H1 (cell line): ENCODE measurements around the gene CNTD1. TPM values are rescaled to one million over a fixed set of nuclear protein-coding genes. Genes with fewer than 3 reads are reported as not detected.

Experiments used
- CTCF ChIA-PET: fragments of 300-600 bp; sonication (Branson Sonifier 250); formaldehyde crosslinking; loops from one replicate; lab custom pipeline; 2021; ENCODE audit not compliant: partially characterized antibody; lab: Charles Lee
- POLR2A ChIA-PET: fragments of 300-600 bp; sonication (Branson Sonifier 250); formaldehyde crosslinking; loops from one replicate; lab custom pipeline; 2021; ENCODE audit warnings: inconsistent platforms; ENCODE audit not compliant: partially characterized antibody; lab: Charles Lee
- DNase-seq, 2 experiments: peaks; one replicate each; pipeline versions ENCODE4 v3.0.0 to v3.0.0-alpha.2; 2010 to 2022; ENCODE audit warnings: low spot score in 2 of 2, low read depth in 1 of 2, mixed read lengths in 1 of 2
- FAIRE-seq: peaks from 2 replicates; lab custom pipeline; 2011; peaks lifted over from hg19 to GRCh38; lab: Jason Lieb, UNC
- H2AFZ ChIP-seq: 2 replicates; pipeline ENCODE4 v1.8.1; 2012; ENCODE audit warnings: low read length, inconsistent platforms
- H2AK5ac ChIP-seq: 2 replicates; pipeline ENCODE4 v1.6.1; 2013; ENCODE audit warnings: low read depth, low read length
- H2BK120ac ChIP-seq: replicated peaks from 2 replicates; pipeline ENCODE3; 2013; ENCODE audit warnings: low read depth, low read length, inconsistent platforms
- H2BK12ac ChIP-seq: 2 replicates; pipeline ENCODE4 v1.6.1; 2013; ENCODE audit warnings: low read depth, low read length
- H2BK15ac ChIP-seq: 2 replicates; pipeline ENCODE4 v1.6.1; 2013; ENCODE audit warnings: low read length
- H2BK20ac ChIP-seq: 2 replicates; pipeline ENCODE4 v1.6.1; 2013; ENCODE audit warnings: low read length
- H2BK5ac ChIP-seq: 2 replicates; pipeline ENCODE4 v1.6.1; 2013; ENCODE audit warnings: low read depth, low read length
- H3K14ac ChIP-seq: 2 replicates; pipeline ENCODE4 v1.6.1; 2013; ENCODE audit warnings: inconsistent platforms; ENCODE audit not compliant: insufficient read length
- H3K18ac ChIP-seq: 2 replicates; pipeline ENCODE4 v1.6.1; 2013; ENCODE audit warnings: low read length; ENCODE audit errors: extremely low read depth
- H3K23ac ChIP-seq: 2 replicates; pipeline ENCODE4 v1.6.1; 2013; ENCODE audit warnings: inconsistent platforms; ENCODE audit not compliant: insufficient read length
- H3K23me2 ChIP-seq: 2 replicates; pipeline ENCODE4 v1.6.1; 2013; ENCODE audit warnings: low read depth, low read length
- H3K27ac ChIP-seq: 2 replicates; pipeline ENCODE4 v1.6.1; 2011; ENCODE audit warnings: low read depth, low read length, inconsistent platforms
- H3K27me3 ChIP-seq, 4 experiments: replicated peaks in 1 of 4; 1 replicate in 1 of 4; 2 replicates in 3 of 4; pipeline versions ENCODE4 v1.6.1 to v1.8.1; 2011 to 2013; ENCODE audit warnings: low read length in 3 of 4, mild to moderate bottlenecking in 3 of 4, inconsistent platforms in 2 of 4, mixed read lengths in 2 of 4, moderate library complexity in 1 of 4; ENCODE audit not compliant: control insufficient read depth in 3 of 4, insufficient read depth in 3 of 4; ENCODE audit errors: extremely low read depth in 1 of 4
- H3K36me3 ChIP-seq, 4 experiments: 2 replicates each; pipeline versions ENCODE4 v1.6.1 to v1.8.1; 2011 to 2013; ENCODE audit warnings: mild to moderate bottlenecking in 4 of 4, low read length in 3 of 4, moderate library complexity in 2 of 4, control low read depth in 1 of 4, inconsistent platforms in 1 of 4; ENCODE audit not compliant: insufficient read depth in 4 of 4, control insufficient read depth in 2 of 4
- H3K4ac ChIP-seq: replicated peaks from 2 replicates; pipeline ENCODE3; 2013; ENCODE audit warnings: low read length, low read depth, mixed read lengths, inconsistent platforms; ENCODE audit not compliant: insufficient read length
- H3K4me1 ChIP-seq, 4 experiments: replicated peaks in 1 of 4; 1 replicate in 1 of 4; 2 replicates in 3 of 4; pipeline versions ENCODE4 v1.6.1 to v1.8.1; 2011 to 2013; ENCODE audit warnings: low read length in 3 of 4, inconsistent platforms in 2 of 4, mixed read lengths in 1 of 4; ENCODE audit not compliant: insufficient read depth in 4 of 4, control insufficient read depth in 3 of 4
- H3K4me2 ChIP-seq, 2 experiments: 2 replicates each; pipeline versions ENCODE4 v1.6.1 to v1.8.1; 2011 to 2013; ENCODE audit warnings: low read depth in 2 of 2, low read length in 2 of 2, control low read depth in 1 of 2, inconsistent platforms in 1 of 2, mild to moderate bottlenecking in 1 of 2; ENCODE audit not compliant: insufficient read depth in 1 of 2
- H3K4me3 ChIP-seq, 4 experiments: fragments of 200-600, 300-600 bp in 1 of 4; sonication (generic), shearing (Covaris generic), sonication (Bioruptor Twin) in 1 of 4; 2 replicates each; pipeline versions ENCODE4 v1.5.1 to v1.8.1; 2011 to 2016; ENCODE audit warnings: low read length in 4 of 4, low read depth in 3 of 4, control low read depth in 2 of 4, inconsistent platforms in 2 of 4, mild to moderate bottlenecking in 2 of 4, mixed read lengths in 1 of 4, moderate library complexity in 1 of 4; ENCODE audit not compliant: insufficient read depth in 2 of 4; ENCODE audit errors: extremely low read depth in 1 of 4
- H3K56ac ChIP-seq: replicated peaks from 2 replicates; pipeline ENCODE3; 2013; ENCODE audit warnings: low read depth, mild to moderate bottlenecking, mixed read lengths, low read length, inconsistent platforms; ENCODE audit not compliant: insufficient read length
- H3K79me1 ChIP-seq: 2 replicates; pipeline ENCODE4 v1.6.1; 2013; ENCODE audit warnings: low read depth, low read length, control low read depth
- H3K79me2 ChIP-seq, 2 experiments: 2 replicates each; pipeline versions ENCODE4 v1.6.1 to v1.8.1; 2012 to 2013; ENCODE audit warnings: low read length in 2 of 2, mild to moderate bottlenecking in 2 of 2, inconsistent platforms in 1 of 2; ENCODE audit not compliant: insufficient read depth in 2 of 2, control insufficient read depth in 1 of 2
- H3K9ac ChIP-seq, 4 experiments: replicated peaks in 1 of 4; 1 replicate in 1 of 4; 2 replicates in 3 of 4; pipeline versions ENCODE4 v1.6.1 to v1.8.1; 2011 to 2013; ENCODE audit warnings: low read depth in 3 of 4, low read length in 3 of 4, control low read depth in 2 of 4, mild to moderate bottlenecking in 2 of 4, moderate library complexity in 2 of 4, inconsistent platforms in 1 of 4; ENCODE audit errors: extremely low read depth in 1 of 4
- H3K9me3 ChIP-seq, 2 experiments: 2 replicates each; pipeline versions ENCODE4 v1.6.1 to v1.8.1; 2012 to 2013; ENCODE audit warnings: mild to moderate bottlenecking in 2 of 2, moderate library complexity in 2 of 2, control low read depth in 1 of 2, inconsistent platforms in 1 of 2, low read depth in 1 of 2, low read length in 1 of 2, mixed read lengths in 1 of 2; ENCODE audit not compliant: insufficient read depth in 2 of 2
- H4K20me1 ChIP-seq, 2 experiments: replicated peaks in 1 of 2; 2 replicates each; pipeline versions ENCODE3 to v1.8.1; 2011 to 2013; ENCODE audit warnings: inconsistent platforms in 2 of 2, low read length in 2 of 2, mild to moderate bottlenecking in 1 of 2; ENCODE audit not compliant: insufficient read depth in 2 of 2, control insufficient read depth in 1 of 2
- H4K5ac ChIP-seq: 2 replicates; pipeline ENCODE4 v1.6.1; 2013; ENCODE audit warnings: low read length, low read depth, mixed read lengths, inconsistent platforms; ENCODE audit not compliant: insufficient read length
- H4K8ac ChIP-seq: 2 replicates; pipeline ENCODE4 v1.8.0; 2013; ENCODE audit warnings: mild to moderate bottlenecking, moderate library complexity, low read length, inconsistent platforms; ENCODE audit not compliant: insufficient read depth; ENCODE audit errors: extremely low read depth
- H4K91ac ChIP-seq: replicated peaks from 2 replicates; pipeline ENCODE3; 2013; ENCODE audit warnings: low read length, mixed read lengths, inconsistent platforms; ENCODE audit not compliant: insufficient read length
- KDM5A ChIP-seq: fragments of 200-600 bp; IDR thresholded peaks from 2 replicates; pipeline ENCODE4 v1.7.1; 2012; ENCODE audit warnings: mild to moderate bottlenecking, low read length, inconsistent platforms, mixed read lengths
- RFX5 ChIP-seq: IDR thresholded peaks from 2 replicates; pipeline ENCODE4 v1.6.1; 2011; ENCODE audit warnings: low read depth, low read length, improper control_type of control experiment, borderline replicate concordance
- WGBS, 2 experiments: shearing (Covaris generic) in 1 of 2; methylation state at CpG; one replicate each; pipeline versions ENCODE4 v1.1.6 to v1.1.7; 2013 to 2015; ENCODE audit warnings: low lambda C conversion rate in 2 of 2, mixed read lengths in 2 of 2, inconsistent platforms in 1 of 2, low coverage in 1 of 2, missing lambda C conversion rate in 1 of 2; ENCODE audit not compliant: insufficient replicate concordance in 2 of 2, insufficient coverage in 1 of 2, insufficient read length in 1 of 2; ENCODE audit errors: extremely low coverage in 1 of 2, missing lambda C conversion rate in 1 of 2; 5-methylcytosine and 5-hydroxymethylcytosine counted together
- polyA plus RNA-seq, 7 experiments: library from polyadenylated mRNA; depleted of rRNA in 3 of 7; stranded (reverse) in 5 of 7; unstranded in 2 of 7; fragments of >200 nt in 5 of 7; fragments of 200-250 nt in 2 of 7; gene quantifications; 1 replicate in 5 of 7; 2 replicates in 1 of 7; 4 replicates in 1 of 7; pipeline versions ENCODE4 v1.2.1 to v1.2.3, GENCODE V29; 2011 to 2013; ENCODE audit warnings: missing spikeins in 2 of 7, mixed read lengths in 2 of 7
- total RNA-seq: library from RNA; stranded (reverse); fragmentation: NEBNext Ultra II Directional; extraction: Animal tissue kit (Norgen Biotek cat#: 25700); gene quantifications from 2 replicates; pipeline ENCODE4 v1.2.1, GENCODE V29; 2021

CNTD1 gene
- total and polyA plus RNA-seq, 2 of the 8 experiments (the other 6 are each of a cell fraction or from before 2014, with no cell fraction given): not detected

GRCh38 chr17:42841975-42842685, 43.5 kb downstream of the CNTD1 start:
- 93% methylated on average over 11 of the region's 11 CpGs; no CpG with 5 or more reads in 1 of the 2 experiments for WGBS, 2 experiments
- DNase-seq (no peak), FAIRE-seq (no peak)
- H4K20me1 ChIP-seq: peaks cover 11 to 17% of the 10 kb centered on the region in 2 experiments
- no peak overlapping the region for H2BK120ac ChIP-seq
- no peak overlapping the region for H3K4me2 ChIP-seq
- H3K4ac ChIP-seq: no peak overlapping the region
- POLR2A ChIA-PET: interaction anchor here (0.6 to 10.4 kb wide), 12 partner anchors 6 to 155 kb away, joined by 3 to 111 read pairs (median 4); partner anchors contain the start of genes AOC3, CNTD1, COA3 and PSME3
- no peak overlapping the region for H3K18ac ChIP-seq
- no peak overlapping the region for H3K23ac ChIP-seq
- H3K27me3 ChIP-seq: no peaks in the 10 kb centered on the region
- no peaks in the 10 kb centered on the region for H3K79me2 ChIP-seq
- no peaks in the 10 kb centered on the region for H3K79me1 ChIP-seq
- no peak overlapping the region for H2BK12ac ChIP-seq
- no peak overlapping the region for H2BK20ac ChIP-seq
- H2AK5ac ChIP-seq: no peak overlapping the region
- H2BK5ac ChIP-seq: no peak overlapping the region
- H3K9ac ChIP-seq: no peak overlapping the region
- no peaks in the 10 kb centered on the region for H3K23me2 ChIP-seq
- no peak overlapping the region for H2BK15ac ChIP-seq
- no peak overlapping the region for H3K27ac ChIP-seq
- no peaks in the 10 kb centered on the region for H3K9me3 ChIP-seq
- CTCF ChIA-PET: interaction anchor here (0.6 to 8.9 kb wide), 21 partner anchors 9 to 157 kb away, joined by 3 to 141 read pairs (median 6); partner anchors contain the start of genes AOC3, BECN1, PSME3 and RPL27
- H3K4me3 ChIP-seq: no peak overlapping the region
- H4K91ac ChIP-seq: no peak overlapping the region
- H4K5ac ChIP-seq: no peak overlapping the region
- peaks cover 36 to 84% (median 63%) of the 10 kb centered on the region in 4 experiments for H3K36me3 ChIP-seq
- no peak overlapping the region for H4K8ac ChIP-seq
- H2AFZ ChIP-seq: no peak overlapping the region
- H3K4me1 ChIP-seq: no peaks in the 10 kb centered on the region
- no peak overlapping the region for H3K56ac ChIP-seq
- no peak overlapping the region for H3K14ac ChIP-seq
- no peak for TF ChIP-seq RFX5
- no peak for TF ChIP-seq KDM5A
